Measurements from ENCODE around the gene LARGE2. TPM values are rescaled to one million over a fixed set of nuclear protein-coding genes. Genes with fewer than 3 reads are reported as not detected.

Gene LARGE2
- total RNA-seq, 1 experiment from 2014 or later, result 67.6 TPM

DNA sequence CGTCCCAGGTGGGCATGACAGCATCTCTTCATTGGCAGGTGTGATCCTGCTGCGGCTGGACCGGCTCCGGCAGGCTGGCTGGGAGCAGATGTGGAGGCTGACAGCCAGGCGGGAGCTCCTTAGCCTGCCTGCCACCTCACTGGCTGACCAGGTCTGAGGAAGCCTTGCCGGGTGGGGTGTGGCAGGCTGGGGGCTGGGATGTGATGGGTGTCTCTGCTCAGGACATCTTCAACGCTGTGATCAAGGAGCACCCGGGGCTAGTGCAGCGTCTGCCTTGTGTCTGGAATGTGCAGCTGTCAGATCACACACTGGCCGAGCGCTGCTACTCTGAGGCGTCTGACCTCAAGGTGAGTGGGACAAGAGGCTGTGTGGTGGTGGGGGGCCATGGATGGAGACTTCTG lies 3.5 kb downstream of the LARGE2 start:
- Histone ChIP-seq H3K79me2 (ENCODE audit: insufficient read depth, low read length) (peaks cover 14% of the 10 kb centered on the region), H3K9ac (ENCODE audit: low read length) (no peak overlapping the region), H3K27me3 (ENCODE audit: insufficient read depth, low read length) (no peaks in the 10 kb centered on the region), H3K4me3 (replicated peaks in 1 of 2; ENCODE audit: low read depth in 1 of 2, low read length in 2 of 2) (no peak overlapping the region), H4K20me1 (ENCODE audit: insufficient read depth) (no peaks in the 10 kb centered on the region), H3K36me3 (ENCODE audit: control insufficient read depth in 1 of 2, insufficient read depth in 2 of 2, low read length in 2 of 2) (peaks cover 0 to 32% of the 10 kb centered on the region in 2 experiments), H3K9me3 (ENCODE audit: control insufficient read depth in 1 of 2, insufficient read depth in 1 of 2, low read depth in 1 of 2, low read length in 2 of 2) (no peaks in the 10 kb centered on the region), H3K4me2 (ENCODE audit: low read length) (no peak overlapping the region), H3K9me2 (ENCODE audit: insufficient read depth) (no peaks in the 10 kb centered on the region), H3K4me1 (ENCODE audit: control insufficient read depth in 1 of 2, insufficient read depth in 2 of 2, low read length in 2 of 2) (peaks cover 9 to 24% of the 10 kb centered on the region in 2 experiments), H2AFZ (ENCODE audit: low read depth, low read length, poor library complexity, severe bottlenecking) (no peak overlapping the region), H3K27ac (ENCODE audit: low read depth, low read length) (no peak overlapping the region)
- POLR2A ChIA-PET, result no interaction called here
- CTCF ChIA-PET, result no interaction called here
- TF ChIP-seq EGR1 (IDR thresholded peaks at IDR 0.05; ENCODE audit: low read depth), result no peak
- no peak for TF ChIP-seq YY1 (IDR thresholded peaks at IDR 0.05; ENCODE audit: extremely low read depth, insufficient replicate concordance, low read depth, low read length)
- TF ChIP-seq SIN3A (IDR thresholded peaks at IDR 0.05; ENCODE audit: low read depth), result no peak
- no peak for TF ChIP-seq ZNF274 (IDR thresholded peaks at IDR 0.05; ENCODE audit: low read depth, low read length)
- TF ChIP-seq, protein P1, sequence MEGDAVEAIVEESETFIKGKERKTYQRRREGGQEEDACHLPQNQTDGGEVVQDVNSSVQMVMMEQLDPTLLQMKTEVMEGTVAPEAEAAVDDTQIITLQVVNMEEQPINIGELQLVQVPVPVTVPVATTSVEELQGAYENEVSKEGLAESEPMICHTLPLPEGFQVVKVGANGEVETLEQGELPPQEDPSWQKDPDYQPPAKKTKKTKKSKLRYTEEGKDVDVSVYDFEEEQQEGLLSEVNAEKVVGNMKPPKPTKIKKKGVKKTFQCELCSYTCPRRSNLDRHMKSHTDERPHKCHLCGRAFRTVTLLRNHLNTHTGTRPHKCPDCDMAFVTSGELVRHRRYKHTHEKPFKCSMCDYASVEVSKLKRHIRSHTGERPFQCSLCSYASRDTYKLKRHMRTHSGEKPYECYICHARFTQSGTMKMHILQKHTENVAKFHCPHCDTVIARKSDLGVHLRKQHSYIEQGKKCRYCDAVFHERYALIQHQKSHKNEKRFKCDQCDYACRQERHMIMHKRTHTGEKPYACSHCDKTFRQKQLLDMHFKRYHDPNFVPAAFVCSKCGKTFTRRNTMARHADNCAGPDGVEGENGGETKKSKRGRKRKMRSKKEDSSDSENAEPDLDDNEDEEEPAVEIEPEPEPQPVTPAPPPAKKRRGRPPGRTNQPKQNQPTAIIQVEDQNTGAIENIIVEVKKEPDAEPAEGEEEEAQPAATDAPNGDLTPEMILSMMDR (IDR thresholded peaks at IDR 0.05 in 2 of 3, conservative IDR thresholded peaks at IDR 0.05 in 1 of 3; ENCODE audit: borderline replicate concordance in 1 of 3, insufficient read depth in 1 of 3, low read depth in 2 of 3, low read length in 2 of 3), result no peak
- no peak for TF ChIP-seq CBX3 (IDR thresholded peaks at IDR 0.05; ENCODE audit: low read depth)
- no peak for TF ChIP-seq POLR2AphosphoS5 (IDR thresholded peaks at IDR 0.05; ENCODE audit: low read depth, low read length)
- TF ChIP-seq, protein P2, sequence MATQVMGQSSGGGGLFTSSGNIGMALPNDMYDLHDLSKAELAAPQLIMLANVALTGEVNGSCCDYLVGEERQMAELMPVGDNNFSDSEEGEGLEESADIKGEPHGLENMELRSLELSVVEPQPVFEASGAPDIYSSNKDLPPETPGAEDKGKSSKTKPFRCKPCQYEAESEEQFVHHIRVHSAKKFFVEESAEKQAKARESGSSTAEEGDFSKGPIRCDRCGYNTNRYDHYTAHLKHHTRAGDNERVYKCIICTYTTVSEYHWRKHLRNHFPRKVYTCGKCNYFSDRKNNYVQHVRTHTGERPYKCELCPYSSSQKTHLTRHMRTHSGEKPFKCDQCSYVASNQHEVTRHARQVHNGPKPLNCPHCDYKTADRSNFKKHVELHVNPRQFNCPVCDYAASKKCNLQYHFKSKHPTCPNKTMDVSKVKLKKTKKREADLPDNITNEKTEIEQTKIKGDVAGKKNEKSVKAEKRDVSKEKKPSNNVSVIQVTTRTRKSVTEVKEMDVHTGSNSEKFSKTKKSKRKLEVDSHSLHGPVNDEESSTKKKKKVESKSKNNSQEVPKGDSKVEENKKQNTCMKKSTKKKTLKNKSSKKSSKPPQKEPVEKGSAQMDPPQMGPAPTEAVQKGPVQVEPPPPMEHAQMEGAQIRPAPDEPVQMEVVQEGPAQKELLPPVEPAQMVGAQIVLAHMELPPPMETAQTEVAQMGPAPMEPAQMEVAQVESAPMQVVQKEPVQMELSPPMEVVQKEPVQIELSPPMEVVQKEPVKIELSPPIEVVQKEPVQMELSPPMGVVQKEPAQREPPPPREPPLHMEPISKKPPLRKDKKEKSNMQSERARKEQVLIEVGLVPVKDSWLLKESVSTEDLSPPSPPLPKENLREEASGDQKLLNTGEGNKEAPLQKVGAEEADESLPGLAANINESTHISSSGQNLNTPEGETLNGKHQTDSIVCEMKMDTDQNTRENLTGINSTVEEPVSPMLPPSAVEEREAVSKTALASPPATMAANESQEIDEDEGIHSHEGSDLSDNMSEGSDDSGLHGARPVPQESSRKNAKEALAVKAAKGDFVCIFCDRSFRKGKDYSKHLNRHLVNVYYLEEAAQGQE (IDR thresholded peaks at IDR 0.05; ENCODE audit: low read depth), result no peak
- TF ChIP-seq ELF1 (IDR thresholded peaks at IDR 0.05; ENCODE audit: borderline replicate concordance, low read depth), result no peak
- no peak for TF ChIP-seq EZH2 (IDR thresholded peaks at IDR 0.05)
- TF ChIP-seq POLR2A (IDR thresholded peaks at IDR 0.05; ENCODE audit: borderline replicate concordance, extremely low read depth, insufficient read depth, insufficient read length), result no peak
- TF ChIP-seq CEBPB (IDR thresholded peaks at IDR 0.05; ENCODE audit: low read depth), result no peak
- TF ChIP-seq, protein P3, sequence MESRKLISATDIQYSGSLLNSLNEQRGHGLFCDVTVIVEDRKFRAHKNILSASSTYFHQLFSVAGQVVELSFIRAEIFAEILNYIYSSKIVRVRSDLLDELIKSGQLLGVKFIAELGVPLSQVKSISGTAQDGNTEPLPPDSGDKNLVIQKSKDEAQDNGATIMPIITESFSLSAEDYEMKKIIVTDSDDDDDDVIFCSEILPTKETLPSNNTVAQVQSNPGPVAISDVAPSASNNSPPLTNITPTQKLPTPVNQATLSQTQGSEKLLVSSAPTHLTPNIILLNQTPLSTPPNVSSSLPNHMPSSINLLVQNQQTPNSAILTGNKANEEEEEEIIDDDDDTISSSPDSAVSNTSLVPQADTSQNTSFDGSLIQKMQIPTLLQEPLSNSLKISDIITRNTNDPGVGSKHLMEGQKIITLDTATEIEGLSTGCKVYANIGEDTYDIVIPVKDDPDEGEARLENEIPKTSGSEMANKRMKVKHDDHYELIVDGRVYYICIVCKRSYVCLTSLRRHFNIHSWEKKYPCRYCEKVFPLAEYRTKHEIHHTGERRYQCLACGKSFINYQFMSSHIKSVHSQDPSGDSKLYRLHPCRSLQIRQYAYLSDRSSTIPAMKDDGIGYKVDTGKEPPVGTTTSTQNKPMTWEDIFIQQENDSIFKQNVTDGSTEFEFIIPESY (IDR thresholded peaks at IDR 0.05; ENCODE audit: extremely low read depth, insufficient replicate concordance, low read length), result no peak
- TF ChIP-seq, protein P4, sequence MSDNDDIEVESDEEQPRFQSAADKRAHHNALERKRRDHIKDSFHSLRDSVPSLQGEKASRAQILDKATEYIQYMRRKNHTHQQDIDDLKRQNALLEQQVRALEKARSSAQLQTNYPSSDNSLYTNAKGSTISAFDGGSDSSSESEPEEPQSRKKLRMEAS (IDR thresholded peaks at IDR 0.05), result no peak
- TF ChIP-seq JUND (IDR thresholded peaks at IDR 0.05), result no peak
- no peak for TF ChIP-seq TCF7L2 (IDR thresholded peaks at IDR 0.05; ENCODE audit: borderline replicate concordance, extremely low read depth, insufficient read depth, insufficient read length)
- DNase-seq (ENCODE audit: low read depth, low spot score) (no peak), ATAC-seq (no peak)
- RAD21 ChIA-PET (ENCODE audit: low non-redundant PET in 1 of 2, low total read pairs in 2 of 2, uncharacterized antibody in 2 of 2, unreplicated experiment in 2 of 2), result no interaction called here
- no TSS peak for BruUV-seq (replicated peaks)
- intact Hi-C loops (cut with micrococcal nuclease), result no loop called here

Data from HCT116 (cell line).